Nephron (organoid): Measurements from ENCODE around the gene CDH23.

ENCODE experiments used
- H3K27ac Mint-ChIP-seq, 3 experiments: 2 replicates each; pipeline ENCODE4 v1.8.0; 2020; ENCODE audit warnings: mixed read lengths in 3 of 3, mild to moderate bottlenecking in 2 of 3, moderate library complexity in 1 of 3
- H3K27me3 Mint-ChIP-seq: 2 replicates; pipeline ENCODE4 v1.8.0; 2021; ENCODE audit warnings: low read depth, mild to moderate bottlenecking, moderate library complexity, mixed read lengths
- H3K36me3 Mint-ChIP-seq: 2 replicates; pipeline ENCODE4 v1.8.0; 2020; ENCODE audit warnings: low read depth, mixed read lengths
- H3K4me1 Mint-ChIP-seq: 2 replicates; pipeline ENCODE4 v1.8.0; 2020; ENCODE audit warnings: mixed read lengths
- H3K4me3 Mint-ChIP-seq, 3 experiments: 2 replicates each; pipeline ENCODE4 v1.8.0; 2020; ENCODE audit warnings: mild to moderate bottlenecking in 3 of 3, mixed read lengths in 3 of 3, moderate library complexity in 2 of 3
- H3K9me3 Mint-ChIP-seq: 2 replicates; pipeline ENCODE4 v1.8.0; 2020; ENCODE audit warnings: mixed read lengths
- CTCF ChIP-seq, 3 experiments: fragments of 200-600 bp; sonication (generic); IDR thresholded peaks; one replicate each; pipeline ENCODE4 v1.5.0; 2021; ENCODE audit warnings: antibody characterized with exemption in 3 of 3; ENCODE audit not compliant: unreplicated experiment in 3 of 3

Gene CDH23

GRCh38 chr10:71684356-71685173 is 287.8 kb downstream of the CDH23 start:
- H3K27ac Mint-ChIP-seq: no peak overlapping the region
- TF ChIP-seq CTCF (IDR thresholded peaks at IDR 0.05; ENCODE audit: unreplicated experiment in 3 of 3): no peak
- H3K4me1 Mint-ChIP-seq: peaks cover 9% of the 10 kb centered on the region
- H3K36me3 Mint-ChIP-seq: peaks cover 4% of the 10 kb centered on the region
- no peak overlapping the region for H3K4me3 Mint-ChIP-seq
- peaks cover 24% of the 10 kb centered on the region for H3K27me3 Mint-ChIP-seq
- H3K9me3 Mint-ChIP-seq: peaks cover 3% of the 10 kb centered on the region

GRCh38 chr10:71685554-71686232 is 289.0 kb downstream of the CDH23 start:
- no peak overlapping the region for H3K27ac Mint-ChIP-seq
- H3K27me3 Mint-ChIP-seq: peaks cover 25% of the 10 kb centered on the region

GRCh38 chr10:71687077-71687476 is 290.4 kb downstream of the CDH23 start:
- H3K27me3 Mint-ChIP-seq: peaks cover 19% of the 10 kb centered on the region
- peaks cover 4% of the 10 kb centered on the region for H3K36me3 Mint-ChIP-seq
- H3K9me3 Mint-ChIP-seq: peaks cover 3% of the 10 kb centered on the region
- peaks cover 9% of the 10 kb centered on the region for H3K4me1 Mint-ChIP-seq
- no peak overlapping the region for H3K4me3 Mint-ChIP-seq
- no peak for TF ChIP-seq CTCF (IDR thresholded peaks at IDR 0.05; ENCODE audit: unreplicated experiment in 3 of 3)
- H3K27ac Mint-ChIP-seq: no peak overlapping the region

More at GRCh38 chr10:71685554-71686232, 289.0 kb downstream of the CDH23 start:
- Mint-ChIP-seq H3K36me3 (peaks cover 4% of the 10 kb centered on the region), H3K4me1 (peaks cover 9% of the 10 kb centered on the region), H3K9me3 (peaks cover 3% of the 10 kb centered on the region), H3K4me3 (no peak overlapping the region)
- TF ChIP-seq CTCF (IDR thresholded peaks at IDR 0.05; ENCODE audit: unreplicated experiment in 3 of 3): no peak

GRCh38 chr10:71687480-71687879 is 290.8 kb downstream of the CDH23 start:
- H3K36me3 Mint-ChIP-seq: peaks cover 4% of the 10 kb centered on the region
- peaks cover 9% of the 10 kb centered on the region for H3K4me1 Mint-ChIP-seq
- peaks cover 3% of the 10 kb centered on the region for H3K9me3 Mint-ChIP-seq
- H3K4me3 Mint-ChIP-seq: no peak overlapping the region
- H3K27ac Mint-ChIP-seq: no peak overlapping the region
- H3K27me3 Mint-ChIP-seq: peaks cover 19% of the 10 kb centered on the region
- no peak for TF ChIP-seq CTCF (IDR thresholded peaks at IDR 0.05; ENCODE audit: unreplicated experiment in 3 of 3)

GRCh38 chr10:71688256-71688655 is 291.5 kb downstream of the CDH23 start:
- H3K4me1 Mint-ChIP-seq: peaks cover 9% of the 10 kb centered on the region
- TF ChIP-seq CTCF (IDR thresholded peaks at IDR 0.05; ENCODE audit: unreplicated experiment in 3 of 3): no peak
- H3K36me3 Mint-ChIP-seq: peaks cover 4% of the 10 kb centered on the region
- H3K9me3 Mint-ChIP-seq: peaks cover 3% of the 10 kb centered on the region
- H3K4me3 Mint-ChIP-seq: peak overlapping the region in 1 of 3 experiments; percentile 21
- H3K27me3 Mint-ChIP-seq: peaks cover 19% of the 10 kb centered on the region
- H3K27ac Mint-ChIP-seq: peak overlapping the region in 1 of 3 experiments; percentile 62
